HT-29 (cell line): ENCODE data around the gene PRXL2B. TPM values are rescaled to one million over a fixed set of nuclear protein-coding genes. Genes with fewer than 3 reads are reported as not detected.

ENCODE experiments used
- DNase-seq: peaks from one replicate; pipeline ENCODE4 v3.0.0-alpha.2; 2015; ENCODE audit warnings: low spot score
- total RNA-seq: library from RNA; depleted of rRNA; stranded (reverse); fragments of >200 nt; shearing (Covaris generic); gene quantifications from 2 replicates; pipeline ENCODE4 v1.2.3, GENCODE V29; 2014

The PRXL2B gene
- total RNA-seq, 1 experiment from 2014 or later = 90.1 TPM

GRCh38 chr1:2597441-2598328 lies 11.1 kb downstream of the PRXL2B start:
- DNase-seq = no peak

DNA sequence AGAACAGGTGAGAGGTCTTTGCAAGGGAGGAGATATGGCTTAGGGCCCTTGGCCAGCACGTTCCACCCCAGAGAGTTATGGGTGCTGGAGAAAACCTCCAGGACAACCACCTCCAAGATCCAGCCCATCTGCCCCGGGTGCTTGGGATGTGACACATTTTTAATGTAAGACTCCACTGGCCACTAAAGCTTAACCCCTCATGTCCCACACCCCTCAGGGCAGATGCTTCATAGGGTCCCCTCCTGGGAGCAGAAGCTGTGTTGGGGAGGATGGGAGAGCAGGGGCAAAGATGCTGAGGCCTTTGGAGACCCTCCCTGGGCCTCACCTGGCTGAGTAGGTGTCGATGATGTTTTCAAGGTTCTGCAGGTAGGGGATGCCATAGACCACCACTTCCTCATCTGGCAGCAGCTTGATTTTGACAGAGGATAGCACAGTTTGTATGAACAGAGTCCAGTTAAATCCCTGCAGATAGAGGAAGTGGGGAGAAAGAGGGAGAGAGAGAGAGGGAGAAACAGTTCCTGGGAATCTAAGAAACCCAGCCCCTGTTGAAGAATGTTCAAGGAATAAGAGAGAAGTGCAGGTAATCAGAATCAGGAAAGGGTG lies 11.9 kb downstream of the PRXL2B start:
- no peak for DNase-seq

DNA sequence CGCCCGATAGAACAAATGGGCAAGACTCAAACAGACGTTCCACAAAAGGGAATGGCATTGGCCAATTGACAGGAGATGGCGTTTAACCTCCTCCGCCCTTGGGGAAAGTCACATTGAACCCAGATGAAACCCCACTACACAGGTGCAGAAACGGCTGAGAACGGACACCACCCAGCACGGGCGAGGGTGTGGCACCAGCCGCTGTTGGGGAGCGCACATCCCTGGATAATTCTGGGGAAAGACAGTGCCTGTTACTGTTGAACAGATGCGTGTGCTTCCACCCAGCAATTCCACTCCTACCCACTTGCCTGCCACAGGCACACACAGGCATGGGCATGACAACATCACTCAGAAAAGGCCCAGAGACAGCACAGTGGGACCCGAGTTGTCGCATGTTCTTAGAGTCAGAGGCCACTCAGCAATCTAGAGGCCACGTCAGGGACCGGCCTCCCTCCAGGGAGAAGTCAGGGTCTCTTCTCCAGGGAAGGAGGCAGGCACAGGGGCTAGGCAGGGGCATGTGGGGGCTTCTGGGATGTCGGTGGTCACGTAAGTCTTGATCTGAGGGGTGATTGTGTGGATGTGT lies 15.2 kb downstream of the PRXL2B start:
- DNase-seq = no peak

GRCh38 chr1:2602311-2602835 lies 15.8 kb downstream of the PRXL2B start:
- no peak for DNase-seq

DNA sequence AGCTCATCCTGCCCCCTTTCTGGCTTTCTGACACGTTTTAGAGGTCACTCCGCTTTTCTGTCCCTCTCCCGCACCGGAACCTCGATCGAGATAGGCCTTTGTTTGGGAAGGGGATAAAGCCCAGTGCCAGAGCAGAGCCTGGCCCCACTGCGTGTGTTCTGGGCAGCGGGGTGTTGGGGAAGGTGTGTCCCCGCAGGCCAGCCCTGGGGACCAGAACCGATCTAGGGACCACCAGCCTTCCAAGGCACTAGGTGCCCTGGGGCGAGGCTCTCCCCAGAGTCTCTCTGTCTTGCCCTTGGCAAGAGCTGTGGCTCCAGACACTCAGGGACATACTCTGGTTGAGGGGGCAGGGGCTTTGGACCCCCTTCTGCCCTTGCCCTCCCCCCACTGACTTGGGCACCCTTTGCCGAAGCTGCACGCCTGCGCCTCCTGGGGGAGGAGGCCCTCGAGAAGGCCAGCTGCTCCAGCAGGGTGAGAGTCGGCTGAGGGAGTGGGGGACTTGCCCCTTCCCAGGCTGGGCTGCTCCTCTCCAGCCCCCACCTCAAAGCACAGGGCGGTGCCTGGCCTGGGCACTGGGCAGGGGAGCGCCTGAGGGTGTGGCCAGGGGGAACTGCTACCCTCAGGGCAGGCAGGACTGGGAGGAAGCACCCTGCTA lies 16.4 kb downstream of the PRXL2B start:
- DNase-seq = no peak

DNA sequence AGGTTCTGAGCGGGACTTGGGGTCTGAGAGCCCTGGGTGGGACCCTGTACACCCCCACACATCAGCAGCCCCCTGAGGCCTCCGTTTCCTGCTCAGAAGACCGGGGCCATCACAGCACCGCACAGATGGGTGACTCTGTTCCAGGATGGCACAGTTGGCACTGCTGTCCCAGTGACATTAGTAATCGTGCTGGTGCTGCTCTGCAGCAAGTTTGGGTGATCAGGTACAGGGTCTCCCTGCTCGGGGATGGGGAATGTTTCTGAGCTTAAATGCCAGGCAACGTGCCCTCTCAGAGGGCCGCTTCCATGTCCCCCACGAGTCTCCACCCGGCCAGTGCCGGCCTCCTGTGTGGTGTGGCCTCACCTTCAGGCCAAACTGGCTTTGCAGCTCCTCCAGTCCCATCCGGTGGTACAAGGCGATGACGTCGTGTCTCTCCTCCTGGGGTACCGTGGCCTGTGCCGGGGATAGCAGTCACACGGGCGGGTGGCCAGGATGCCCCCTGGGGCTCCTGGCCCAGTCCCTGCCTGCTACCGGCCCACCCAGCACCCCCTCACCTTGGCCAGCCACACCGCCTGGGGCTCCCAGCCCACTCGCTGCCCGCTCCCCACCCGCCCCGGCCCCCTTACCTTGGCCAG lies 17.1 kb downstream of the PRXL2B start:
- DNase-seq = no peak

GRCh38 chr1:2604156-2604843 lies 17.7 kb downstream of the PRXL2B start:
- no peak for DNase-seq

- no peak for DNase-seq
Measured at GRCh38 chr1:2604844-2605508, 18.4 kb downstream of the PRXL2B start.

GRCh38 chr1:2605509-2606395 lies 19.2 kb downstream of the PRXL2B start:
- no peak for DNase-seq

DNA sequence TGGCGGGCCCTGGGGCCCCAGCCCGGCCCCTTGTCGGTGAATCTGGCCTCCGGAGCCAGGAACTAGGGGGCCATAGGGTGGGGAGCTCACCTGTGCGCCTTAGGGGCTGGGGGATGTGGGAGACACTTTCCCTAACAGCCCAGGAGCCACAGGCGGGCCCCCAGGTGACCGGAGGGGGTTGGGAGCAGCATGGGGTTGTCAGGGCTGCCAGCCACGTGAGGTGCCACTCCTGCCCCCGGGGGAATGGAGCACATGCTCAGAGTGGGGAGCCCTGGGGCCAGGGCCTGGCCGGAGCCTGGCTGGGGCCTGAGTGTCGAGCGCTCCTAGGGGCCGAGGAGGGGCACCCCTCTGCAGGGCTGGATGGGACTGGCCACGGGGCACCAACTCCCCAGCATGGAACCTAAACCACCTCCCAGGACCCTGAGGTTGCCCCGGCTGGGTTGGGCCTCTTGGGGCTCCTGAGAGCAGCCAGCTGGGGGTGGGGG lies 19.9 kb downstream of the PRXL2B start:
- DNase-seq = no peak

- DNase-seq = no peak
Measured at GRCh38 chr1:2606881-2607621, 20.5 kb downstream of the PRXL2B start.

DNA sequence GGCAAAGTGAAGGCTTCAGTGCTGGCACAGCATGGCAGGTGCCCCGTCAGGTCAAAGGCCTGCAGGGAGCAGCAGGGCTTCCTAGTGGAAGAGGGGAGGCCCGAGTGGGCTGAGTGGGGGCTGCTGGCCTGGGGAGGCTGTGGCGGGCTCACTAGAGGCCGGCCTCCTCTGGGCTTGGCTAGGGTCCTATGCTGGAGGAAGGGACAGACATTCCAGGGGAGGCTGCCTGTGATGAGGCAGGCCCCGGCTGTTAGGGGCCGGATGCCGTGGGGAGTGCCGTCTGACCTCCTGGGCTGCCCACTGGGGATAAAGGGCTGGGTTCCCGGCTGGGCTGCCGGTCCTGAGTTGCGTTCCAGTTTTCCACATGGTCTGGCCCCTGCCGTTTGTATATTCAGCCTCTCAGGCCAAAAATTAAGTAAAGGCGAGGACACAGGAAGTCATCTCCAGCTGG lies 21.1 kb downstream of the PRXL2B start:
- no peak for DNase-seq

- no peak for DNase-seq
Measured at GRCh38 chr1:2609319-2610035, 22.9 kb downstream of the PRXL2B start.

GRCh38 chr1:2610036-2610959 lies 23.7 kb downstream of the PRXL2B start:
- DNase-seq = no peak

GRCh38 chr1:2611031-2611501 lies 24.5 kb downstream of the PRXL2B start:
- peak; percentile 69 for DNase-seq
